ENCODE results near the gene JMJD8.

Gene JMJD8

DNA sequence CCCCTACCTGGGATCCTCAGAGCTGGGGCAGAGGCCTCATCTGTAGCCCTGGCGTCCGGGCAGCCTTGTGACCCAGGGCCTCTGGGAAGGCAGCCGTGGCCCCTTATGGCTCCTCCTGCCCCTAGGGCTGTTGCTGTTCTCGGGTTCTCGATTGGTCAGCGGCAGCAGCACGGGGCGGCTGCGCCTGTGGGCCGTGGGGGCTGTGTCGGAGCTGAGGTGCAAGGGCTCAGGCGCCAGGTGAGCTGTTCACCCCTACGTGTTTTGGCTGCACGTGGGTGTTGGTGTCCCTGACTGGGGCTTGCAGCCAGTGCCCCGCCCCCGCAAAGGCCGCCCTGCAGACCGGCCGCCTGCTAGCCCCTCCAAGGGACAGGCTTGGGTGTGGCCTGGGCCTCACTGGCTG, 22.0 kb downstream of the JMJD8 start:
- Histone ChIP-seq H3K9ac (ENCODE audit: low read length) (no peak overlapping the region), H3K4me1 (ENCODE audit: control insufficient read depth, insufficient read depth, low read length) (peaks cover 15% of the 10 kb centered on the region), H3K27me3 (ENCODE audit: control insufficient read depth, insufficient read depth, low read length) (no peaks in the 10 kb centered on the region), H3K36me3 (ENCODE audit: control insufficient read depth, insufficient read depth, low read length) (no peaks in the 10 kb centered on the region), H3K4me3 (ENCODE audit: low read length) (no peak overlapping the region), H3K9me3 (ENCODE audit: control insufficient read depth, low read length) (no peaks in the 10 kb centered on the region)

DNA sequence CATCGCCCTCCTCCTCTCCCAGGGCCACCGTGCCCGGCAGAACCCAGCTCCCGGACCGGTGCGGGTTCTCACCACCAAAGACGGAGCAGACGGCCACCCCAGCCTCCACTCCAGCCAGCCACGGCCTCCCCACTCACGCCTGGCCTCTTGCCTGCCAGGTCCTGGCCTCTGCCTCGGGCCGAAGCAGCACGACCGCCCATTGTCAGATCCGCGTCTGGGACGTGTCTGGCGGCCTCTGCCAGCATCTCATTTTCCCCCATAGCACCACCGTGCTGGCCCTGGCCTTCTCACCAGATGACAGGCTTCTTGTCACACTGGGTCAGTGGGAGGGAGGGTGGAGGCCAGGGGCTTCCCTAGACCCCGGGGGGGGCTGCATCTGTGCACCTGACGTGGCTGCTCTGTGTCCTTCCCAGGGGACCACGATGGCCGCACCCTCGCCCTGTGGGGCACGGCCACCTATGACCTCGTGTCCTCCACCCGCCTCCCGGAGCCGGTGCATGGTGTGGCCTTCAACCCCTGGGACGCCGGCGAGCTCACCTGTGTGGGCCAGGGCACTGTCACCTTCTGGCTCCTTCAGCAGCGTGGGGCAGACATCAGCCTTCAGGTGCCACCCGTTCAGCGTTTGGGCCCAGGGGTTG, 22.8 kb downstream of the JMJD8 start:
- H3K4me1 ChIP-seq (ENCODE audit: control insufficient read depth, insufficient read depth, low read length): peaks cover 15% of the 10 kb centered on the region
- H3K4me3 ChIP-seq (ENCODE audit: low read length): no peak overlapping the region
- no peaks in the 10 kb centered on the region for H3K27me3 ChIP-seq (ENCODE audit: control insufficient read depth, insufficient read depth, low read length)
- H3K36me3 ChIP-seq (ENCODE audit: control insufficient read depth, insufficient read depth, low read length): no peaks in the 10 kb centered on the region
- H3K9ac ChIP-seq (ENCODE audit: low read length): no peak overlapping the region
- H3K9me3 ChIP-seq (ENCODE audit: control insufficient read depth, low read length): no peaks in the 10 kb centered on the region

DNA sequence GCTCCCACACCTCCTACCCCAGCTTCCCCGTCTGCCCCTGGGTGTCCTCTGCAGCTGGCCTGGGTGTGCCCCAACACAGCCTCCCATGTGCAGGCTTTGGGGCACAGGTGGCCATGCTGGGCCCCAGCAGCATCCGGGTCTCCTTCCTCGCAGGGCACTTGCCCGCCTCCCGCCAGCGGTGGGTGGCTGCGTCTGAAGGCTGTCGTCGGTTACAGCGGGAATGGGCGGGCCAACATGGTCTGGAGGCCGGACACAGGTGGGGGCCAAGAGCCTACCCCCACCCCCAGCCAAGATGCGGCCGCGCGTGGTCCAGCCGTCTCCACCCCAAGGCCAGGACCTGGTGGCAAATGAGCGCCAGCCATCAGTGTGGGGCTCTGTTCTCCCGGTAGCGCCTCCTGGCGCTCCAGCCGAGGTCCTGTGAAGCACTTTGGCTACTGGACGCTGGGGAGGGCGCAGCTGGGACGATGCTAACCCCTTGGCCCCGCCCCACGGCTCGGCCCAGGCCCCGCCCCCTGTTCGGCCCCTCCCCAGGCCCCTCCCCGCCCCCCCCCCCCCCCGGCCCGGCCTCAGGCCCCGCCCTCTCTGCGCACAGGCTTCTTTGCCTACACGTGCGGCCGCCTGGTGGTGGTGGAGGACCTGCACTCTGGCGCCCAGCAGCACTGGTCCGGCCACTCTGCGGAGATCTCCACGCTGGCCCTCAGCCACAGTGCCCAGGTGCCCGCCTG, 23.5 kb downstream of the JMJD8 start:
- Histone ChIP-seq H3K27me3 (ENCODE audit: control insufficient read depth, insufficient read depth, low read length) (no peaks in the 10 kb centered on the region), H3K9ac (ENCODE audit: low read length) (no peak overlapping the region), H3K4me3 (ENCODE audit: low read length) (no peak overlapping the region), H3K9me3 (ENCODE audit: control insufficient read depth, low read length) (no peaks in the 10 kb centered on the region), H3K36me3 (ENCODE audit: control insufficient read depth, insufficient read depth, low read length) (no peaks in the 10 kb centered on the region), H3K4me1 (ENCODE audit: control insufficient read depth, insufficient read depth, low read length) (peaks cover 15% of the 10 kb centered on the region)

DNA sequence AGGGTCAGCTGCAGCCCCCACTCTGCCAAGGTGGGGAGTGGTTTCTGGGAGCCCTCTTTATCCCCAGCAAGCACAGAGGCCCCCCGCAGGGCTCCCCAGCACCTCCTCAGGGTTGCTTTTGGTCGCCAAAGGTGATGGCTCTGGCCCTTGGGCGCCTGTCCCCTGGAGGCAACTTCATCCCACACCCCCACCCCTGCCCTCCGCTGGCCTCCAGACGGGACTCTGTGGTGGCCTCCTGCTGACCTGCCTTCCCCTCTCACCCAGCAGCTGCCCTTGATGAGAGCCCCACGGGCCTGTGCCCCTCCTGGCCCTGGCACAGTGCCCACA, 24.0 kb downstream of the JMJD8 start:
- no peaks in the 10 kb centered on the region for H3K27me3 ChIP-seq (ENCODE audit: control insufficient read depth, insufficient read depth, low read length)
- H3K4me3 ChIP-seq (ENCODE audit: low read length): no peak overlapping the region
- H3K9ac ChIP-seq (ENCODE audit: low read length): no peak overlapping the region
- H3K4me1 ChIP-seq (ENCODE audit: control insufficient read depth, insufficient read depth, low read length): peaks cover 15% of the 10 kb centered on the region
- H3K9me3 ChIP-seq (ENCODE audit: control insufficient read depth, low read length): no peaks in the 10 kb centered on the region
- no peaks in the 10 kb centered on the region for H3K36me3 ChIP-seq (ENCODE audit: control insufficient read depth, insufficient read depth, low read length)

DNA sequence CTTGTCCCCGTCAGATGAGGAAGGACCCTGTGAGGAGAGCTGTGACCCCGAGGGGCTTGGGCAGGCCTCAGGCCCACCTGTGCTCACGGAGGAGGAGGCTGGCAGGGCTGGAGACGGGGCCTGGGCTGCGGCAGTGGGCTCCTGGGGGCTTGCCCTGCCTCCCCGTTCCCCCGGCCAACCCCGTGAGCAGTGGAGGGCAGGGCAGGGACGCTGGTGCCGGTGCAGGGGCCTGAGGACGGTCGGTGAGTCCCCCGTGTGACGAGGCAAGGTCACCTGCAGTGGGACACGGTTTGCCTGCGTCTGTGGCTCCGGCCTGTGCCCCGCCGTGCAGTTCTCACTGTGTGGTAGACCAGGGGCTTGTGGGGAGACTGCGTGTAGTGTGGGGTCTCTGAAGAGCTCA, 24.5 kb downstream of the JMJD8 start:
- Histone ChIP-seq H3K36me3 (ENCODE audit: control insufficient read depth, insufficient read depth, low read length) (no peaks in the 10 kb centered on the region), H3K4me1 (ENCODE audit: control insufficient read depth, insufficient read depth, low read length) (peaks cover 15% of the 10 kb centered on the region), H3K27me3 (ENCODE audit: control insufficient read depth, insufficient read depth, low read length) (no peaks in the 10 kb centered on the region), H3K9ac (ENCODE audit: low read length) (no peak overlapping the region), H3K9me3 (ENCODE audit: control insufficient read depth, low read length) (no peaks in the 10 kb centered on the region), H3K4me3 (ENCODE audit: low read length) (no peak overlapping the region)

DNA sequence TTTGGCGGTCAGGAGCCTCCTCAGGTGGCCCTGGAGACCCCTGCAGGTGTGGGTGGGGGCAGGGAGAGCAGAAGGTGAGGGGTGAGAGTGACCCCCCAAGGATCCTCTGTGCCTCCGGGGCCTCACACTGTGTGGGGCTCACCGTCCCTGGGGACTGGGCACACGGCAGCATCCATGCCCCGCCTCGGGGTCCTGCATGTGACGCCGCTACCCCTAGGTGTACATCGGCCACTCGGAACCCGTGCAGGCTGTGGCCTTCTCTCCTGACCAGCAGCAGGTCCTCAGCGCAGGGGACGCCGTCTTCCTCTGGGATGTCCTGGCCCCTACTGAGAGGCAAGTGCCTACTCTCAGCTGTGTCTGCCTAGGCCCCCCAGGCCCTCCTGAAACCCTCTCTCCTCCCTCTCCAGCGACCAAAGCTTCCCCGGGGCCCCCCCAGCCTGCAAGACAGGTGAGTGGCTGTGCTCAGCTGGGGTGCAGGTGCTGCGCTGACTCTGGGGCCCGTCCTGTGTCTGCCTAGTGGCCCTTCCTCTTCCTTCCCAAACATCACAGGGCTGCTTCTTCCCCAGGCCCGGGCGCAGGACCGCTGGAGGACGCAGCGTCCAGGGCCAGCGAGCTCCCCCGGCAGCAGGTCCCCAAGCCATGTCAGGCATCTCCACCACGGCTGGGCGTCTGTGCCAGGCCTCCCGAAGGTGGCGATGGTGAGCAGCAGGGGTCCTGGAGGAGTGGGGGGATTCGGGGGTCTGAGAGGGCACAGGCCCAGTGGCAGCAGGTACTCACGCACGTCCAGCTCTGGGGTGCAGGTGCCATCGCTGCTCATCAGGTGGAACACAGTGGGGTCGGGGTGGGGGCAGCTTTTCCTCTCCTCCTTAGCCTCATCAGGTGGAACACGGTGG, 25.2 kb downstream of the JMJD8 start:
- Histone ChIP-seq H3K4me1 (ENCODE audit: control insufficient read depth, insufficient read depth, low read length) (peaks cover 15% of the 10 kb centered on the region), H3K36me3 (ENCODE audit: control insufficient read depth, insufficient read depth, low read length) (no peaks in the 10 kb centered on the region), H3K9me3 (ENCODE audit: control insufficient read depth, low read length) (no peaks in the 10 kb centered on the region), H3K9ac (ENCODE audit: low read length) (no peak overlapping the region), H3K27me3 (ENCODE audit: control insufficient read depth, insufficient read depth, low read length) (no peaks in the 10 kb centered on the region), H3K4me3 (ENCODE audit: low read length) (no peak overlapping the region)

DNA sequence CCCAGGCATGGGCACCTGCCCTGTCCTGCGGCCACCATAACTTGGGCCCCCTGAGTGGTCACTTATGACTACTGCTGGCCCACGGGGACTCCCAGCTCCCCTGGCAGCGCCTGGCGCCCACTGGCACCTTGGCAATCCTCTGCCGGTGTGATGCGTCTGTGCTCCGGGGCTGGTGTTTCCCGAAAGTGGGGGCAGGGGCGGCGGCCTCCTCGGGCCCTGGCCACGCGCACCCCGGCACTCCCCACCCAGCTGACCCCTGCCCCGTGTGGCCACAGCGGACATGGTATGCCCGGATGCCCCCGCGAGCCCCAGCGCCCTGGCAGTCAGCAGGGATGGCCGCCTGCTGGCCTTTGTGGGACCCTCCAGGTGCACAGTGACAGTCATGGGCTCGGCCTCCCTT, 26.6 kb downstream of the JMJD8 start:
- Histone ChIP-seq H3K27me3 (ENCODE audit: control insufficient read depth, insufficient read depth, low read length) (no peaks in the 10 kb centered on the region), H3K4me1 (ENCODE audit: control insufficient read depth, insufficient read depth, low read length) (peaks cover 15% of the 10 kb centered on the region), H3K4me3 (ENCODE audit: low read length) (no peak overlapping the region), H3K9me3 (ENCODE audit: control insufficient read depth, low read length) (no peaks in the 10 kb centered on the region), H3K36me3 (ENCODE audit: control insufficient read depth, insufficient read depth, low read length) (no peaks in the 10 kb centered on the region), H3K9ac (ENCODE audit: low read length) (no peak overlapping the region)

DNA sequence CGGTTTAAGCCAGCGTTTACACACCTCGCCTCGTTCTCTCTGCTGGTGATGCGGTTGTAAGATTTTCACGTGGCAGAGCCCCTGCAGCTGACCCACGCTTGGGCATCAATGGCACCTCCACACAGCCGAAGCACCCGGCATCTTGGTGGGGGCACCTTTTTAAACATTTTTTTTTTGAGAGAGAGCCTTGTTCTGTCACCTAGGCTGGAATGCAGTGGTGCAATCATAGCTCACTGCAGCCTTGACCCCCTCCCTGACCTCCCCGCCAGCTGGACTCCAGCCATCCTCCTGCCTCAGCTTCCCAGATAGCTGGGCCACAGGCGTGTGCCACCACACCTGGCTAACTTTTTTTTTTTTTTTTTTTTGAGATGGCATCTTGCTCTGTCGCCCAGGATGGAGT, 30.1 kb downstream of the JMJD8 start:
- Histone ChIP-seq H3K36me3 (ENCODE audit: control insufficient read depth, insufficient read depth, low read length) (no peaks in the 10 kb centered on the region), H3K27me3 (ENCODE audit: control insufficient read depth, insufficient read depth, low read length) (no peaks in the 10 kb centered on the region), H3K9ac (ENCODE audit: low read length) (no peak overlapping the region), H3K4me3 (ENCODE audit: low read length) (no peak overlapping the region), H3K4me1 (ENCODE audit: control insufficient read depth, insufficient read depth, low read length) (peaks cover 7% of the 10 kb centered on the region), H3K9me3 (ENCODE audit: control insufficient read depth, low read length) (no peaks in the 10 kb centered on the region)

DNA sequence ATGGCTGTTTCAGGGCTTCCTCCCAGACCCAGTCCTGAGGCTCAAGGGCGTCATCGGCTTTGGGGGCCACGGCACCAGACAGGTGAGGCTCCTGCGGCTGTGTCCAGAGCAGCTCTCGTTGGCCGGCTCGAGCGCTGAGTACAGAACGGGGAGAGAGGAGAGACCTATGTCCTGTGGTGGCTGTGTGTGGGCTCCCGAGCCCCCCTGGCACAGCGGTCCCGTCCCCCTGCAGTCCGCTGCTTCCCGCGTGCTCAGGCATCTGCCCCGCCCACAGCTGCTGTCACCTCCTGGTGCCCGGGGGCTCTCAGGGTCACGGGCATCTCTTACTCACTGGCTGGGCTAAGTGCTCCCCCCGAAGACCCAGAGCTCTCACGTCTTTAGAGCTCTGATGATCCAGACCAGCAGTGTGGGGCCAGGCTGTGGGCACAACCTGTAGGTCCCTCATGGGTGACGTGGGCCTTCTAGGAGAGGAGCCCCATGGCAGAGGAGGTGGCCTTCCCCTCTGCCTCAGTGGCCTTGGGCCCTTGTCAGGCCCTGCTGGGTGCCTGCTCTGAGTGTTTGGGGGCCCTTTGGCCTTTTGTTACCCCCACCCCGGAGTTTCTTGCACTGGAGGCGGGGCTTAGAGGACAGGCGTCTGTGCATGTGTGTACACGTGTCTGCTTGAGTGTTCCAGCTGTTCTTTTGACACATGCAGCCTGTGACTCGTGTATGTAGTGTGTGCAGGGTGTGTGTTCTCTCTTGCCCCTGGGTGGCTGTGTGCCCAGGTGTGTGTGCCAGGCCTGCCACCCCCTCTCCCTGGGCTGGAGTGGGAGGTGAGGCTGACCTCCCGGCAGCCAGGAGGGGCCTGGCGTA, 31.5 kb downstream of the JMJD8 start:
- H3K4me1 ChIP-seq (ENCODE audit: control insufficient read depth, insufficient read depth, low read length): peaks cover 19% of the 10 kb centered on the region
- no peaks in the 10 kb centered on the region for H3K27me3 ChIP-seq (ENCODE audit: control insufficient read depth, insufficient read depth, low read length)
- H3K4me3 ChIP-seq (ENCODE audit: low read length): no peak overlapping the region
- H3K36me3 ChIP-seq (ENCODE audit: control insufficient read depth, insufficient read depth, low read length): no peaks in the 10 kb centered on the region
- no peaks in the 10 kb centered on the region for H3K9me3 ChIP-seq (ENCODE audit: control insufficient read depth, low read length)
- no peak overlapping the region for H3K9ac ChIP-seq (ENCODE audit: low read length)

DNA sequence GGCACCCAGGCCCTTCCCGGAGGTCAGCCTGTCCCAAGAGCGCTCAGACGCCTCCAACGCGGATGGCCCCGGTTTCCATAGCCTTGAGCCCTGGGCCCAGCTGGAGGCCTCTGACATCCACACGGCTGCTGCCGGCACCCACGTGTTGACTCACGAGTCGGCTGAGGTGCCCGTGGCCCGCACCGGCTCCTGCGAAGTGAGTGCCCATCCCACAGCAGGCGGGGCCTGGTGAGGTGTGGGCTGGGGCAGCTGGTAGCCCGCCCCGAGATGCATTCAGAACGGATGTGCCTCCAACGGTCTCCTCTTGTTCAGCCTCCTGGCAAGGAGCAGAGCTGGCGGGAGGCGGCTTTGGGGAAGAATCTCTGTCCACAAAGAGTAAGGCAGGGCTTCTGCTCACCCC, 32.3 kb downstream of the JMJD8 start:
- Histone ChIP-seq H3K27me3 (ENCODE audit: control insufficient read depth, insufficient read depth, low read length) (no peaks in the 10 kb centered on the region), H3K4me3 (ENCODE audit: low read length) (no peak overlapping the region), H3K4me1 (ENCODE audit: control insufficient read depth, insufficient read depth, low read length) (peaks cover 28% of the 10 kb centered on the region), H3K9ac (ENCODE audit: low read length) (no peak overlapping the region), H3K9me3 (ENCODE audit: control insufficient read depth, low read length) (no peaks in the 10 kb centered on the region), H3K36me3 (ENCODE audit: control insufficient read depth, insufficient read depth, low read length) (no peaks in the 10 kb centered on the region)

DNA sequence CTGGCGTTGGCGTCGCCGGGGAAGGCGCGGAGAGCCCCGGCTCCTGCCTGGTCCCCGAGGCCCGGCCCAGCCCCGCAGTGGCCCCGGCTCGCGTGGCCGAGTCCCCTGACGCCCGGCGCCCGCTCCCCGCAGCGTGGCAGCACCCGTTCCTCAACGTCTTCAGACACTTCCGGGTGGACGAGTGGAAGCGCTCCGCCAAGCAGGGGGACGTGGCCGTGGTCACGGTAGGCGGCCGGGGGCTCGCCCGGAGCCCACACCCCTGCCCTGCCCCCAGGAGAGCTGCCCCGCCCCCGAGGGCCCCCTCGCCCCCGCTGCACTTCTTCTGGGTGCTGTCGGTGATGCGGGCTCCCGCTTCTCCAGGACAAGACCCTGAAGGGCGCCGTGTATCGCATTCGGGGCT, 34.5 kb downstream of the JMJD8 start:
- Histone ChIP-seq H3K36me3 (ENCODE audit: control insufficient read depth, insufficient read depth, low read length) (no peaks in the 10 kb centered on the region), H3K27me3 (ENCODE audit: control insufficient read depth, insufficient read depth, low read length) (no peaks in the 10 kb centered on the region), H3K9me3 (ENCODE audit: control insufficient read depth, low read length) (no peaks in the 10 kb centered on the region), H3K4me3 (ENCODE audit: low read length) (peak overlapping the region; percentile 71), H3K4me1 (ENCODE audit: control insufficient read depth, insufficient read depth, low read length) (peaks cover 48% of the 10 kb centered on the region), H3K9ac (ENCODE audit: low read length) (peak overlapping the region; percentile 57)

All from mucosa of stomach (tissue), 1 donor.